RKO (cell line): ENCODE results near the gene CITED4.

Source experiments
- DNase-seq: peaks from one replicate; pipeline ENCODE4 v3.0.0-alpha.2; 2016; ENCODE audit warnings: low spot score

CITED4 gene

GRCh38 chr1:40853113-40853884, 8.9 kb downstream of the CITED4 start:
- DNase-seq = no peak

GRCh38 chr1:40851643-40852042, 10.5 kb downstream of the CITED4 start:
- DNase-seq = no peak

GRCh38 chr1:40849801-40850592, 12.2 kb downstream of the CITED4 start:
- DNase-seq = peak; percentile 67

GRCh38 chr1:40848530-40849189, 13.5 kb downstream of the CITED4 start:
- DNase-seq = peak; percentile 74

DNA sequence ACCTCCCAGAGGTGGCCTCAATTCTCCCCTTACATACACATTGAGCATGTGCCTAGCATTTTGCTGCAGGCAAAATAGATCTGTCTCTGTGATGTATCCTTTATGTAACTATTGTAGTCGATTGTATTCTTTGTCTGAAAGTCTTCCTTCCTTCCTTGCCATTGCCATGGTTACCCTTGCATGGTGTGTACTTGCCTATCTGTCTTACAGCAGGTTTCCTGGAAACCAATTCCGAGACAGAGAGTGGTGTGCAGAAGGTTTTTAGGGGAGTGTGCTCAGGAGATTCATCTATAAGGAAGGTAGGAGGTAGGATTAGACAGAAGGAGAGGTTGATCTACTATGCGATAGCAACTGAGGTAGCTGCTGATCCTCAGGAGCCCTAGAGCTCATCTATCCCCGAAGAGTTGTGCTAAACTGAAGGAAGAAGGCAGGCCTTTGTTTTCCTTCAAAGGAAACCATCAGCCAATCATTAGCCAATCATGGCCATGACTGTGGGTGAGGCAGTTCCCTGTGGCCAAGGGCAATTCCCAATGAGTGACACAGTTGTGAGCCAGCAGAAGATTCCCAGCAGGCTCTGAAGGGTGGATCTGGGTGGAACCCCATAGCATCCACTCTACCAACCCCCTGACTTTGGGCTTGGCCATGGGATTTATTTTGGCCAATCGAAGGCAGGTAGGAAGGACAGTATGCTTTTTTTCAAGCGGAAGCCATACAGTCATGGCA, 15.0 kb downstream of the CITED4 start:
- no peak for DNase-seq

DNA sequence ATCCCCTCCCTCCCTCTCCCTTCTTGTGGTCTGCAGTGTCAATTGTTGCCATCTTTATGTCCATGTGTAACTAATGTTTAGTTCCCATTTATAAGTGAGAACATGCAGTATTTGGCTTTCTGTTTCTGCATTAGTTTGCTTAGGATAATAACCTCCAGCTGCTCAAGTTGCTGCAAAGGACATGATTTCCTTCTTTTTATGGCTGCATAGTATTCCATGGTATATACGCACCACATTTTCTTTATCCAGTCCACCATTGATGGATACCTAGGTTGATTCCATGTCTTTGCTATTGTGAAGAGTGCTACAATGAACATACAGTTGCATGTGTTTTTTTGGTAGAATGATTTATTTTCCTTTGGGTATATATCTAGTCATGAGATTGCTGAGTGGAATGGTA, 16.3 kb downstream of the CITED4 start:
- no peak for DNase-seq

GRCh38 chr1:40844887-40845878, 17.0 kb downstream of the CITED4 start:
- no peak for DNase-seq

GRCh38 chr1:40844079-40844478, 18.1 kb downstream of the CITED4 start:
- no peak for DNase-seq

DNA sequence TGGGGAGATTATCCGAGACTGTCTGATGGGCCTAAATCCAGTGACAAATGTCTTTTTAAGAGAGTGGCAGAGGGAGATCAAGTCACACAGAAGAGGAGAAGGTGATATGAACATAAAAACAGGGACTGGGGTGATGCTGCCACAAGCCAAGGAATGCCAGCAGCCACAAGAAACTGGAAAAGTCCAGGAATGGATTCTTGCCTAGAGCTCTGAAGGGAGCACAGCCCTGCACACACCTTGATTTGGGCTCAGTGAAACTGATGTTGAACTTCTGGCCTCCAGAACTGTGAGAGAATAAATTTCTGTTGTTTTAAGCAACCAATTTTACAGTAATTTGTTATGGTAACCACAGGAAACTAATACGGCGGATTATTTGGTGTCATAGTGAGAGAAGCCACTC, 19.5 kb downstream of the CITED4 start:
- no peak for DNase-seq

DNA sequence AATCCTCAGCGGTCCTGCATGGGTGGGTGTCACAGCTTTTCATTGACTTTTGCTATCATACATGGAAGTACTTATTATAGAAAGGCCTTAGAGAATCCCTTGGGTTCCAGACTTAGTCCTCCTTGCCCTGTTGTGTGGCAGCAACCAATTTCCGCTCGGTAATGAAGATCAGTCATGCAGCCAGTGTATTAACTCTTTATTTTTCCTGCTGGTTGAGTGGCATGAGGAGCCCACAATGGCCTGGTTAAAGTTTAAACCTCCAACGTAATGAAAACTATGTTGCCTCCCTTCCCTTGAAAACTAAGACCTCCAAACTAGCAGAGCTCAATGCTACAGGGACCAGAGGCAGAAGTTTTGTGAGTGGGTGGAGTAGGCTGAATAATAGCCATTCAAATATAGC, 20.0 kb downstream of the CITED4 start:
- DNase-seq = no peak

GRCh38 chr1:40841602-40842001, 20.6 kb downstream of the CITED4 start:
- no peak for DNase-seq

DNA sequence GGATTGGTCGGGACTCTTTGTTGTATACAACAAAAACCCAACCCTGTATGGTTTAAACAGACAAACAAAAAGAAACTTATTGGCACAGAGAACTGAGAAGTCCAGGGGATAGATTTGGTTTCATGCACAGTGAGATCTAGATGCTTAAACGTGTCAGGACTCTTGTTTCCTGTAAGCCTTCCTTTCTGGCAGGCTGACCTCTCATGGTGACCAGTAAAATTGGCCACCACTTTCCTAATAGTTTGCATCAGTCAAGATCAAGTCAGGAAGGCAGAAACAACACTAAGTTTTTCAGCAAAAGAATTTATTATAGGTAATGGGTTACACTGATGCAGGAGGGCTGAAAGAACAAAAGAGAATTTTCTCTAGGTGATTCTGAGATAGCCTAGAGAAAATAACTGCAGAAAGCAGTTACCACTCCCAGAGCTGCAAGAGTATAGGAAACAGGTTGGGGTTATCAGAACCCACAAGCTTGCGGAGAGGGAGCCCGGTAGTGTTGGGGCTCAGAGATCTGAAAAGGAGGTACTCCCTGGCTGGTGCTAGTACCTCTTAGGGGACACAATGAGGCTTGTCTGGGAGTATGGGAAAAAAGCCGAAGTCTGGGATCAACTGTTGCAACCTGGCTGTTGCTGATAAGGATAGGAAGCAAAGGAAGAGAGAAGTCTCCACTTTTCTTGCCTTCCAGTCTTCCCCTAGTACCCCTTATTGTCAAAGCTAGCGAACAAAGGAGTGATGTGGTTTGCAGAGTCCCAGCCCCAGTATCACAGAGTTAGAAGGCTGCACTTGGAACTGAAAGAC, 21.4 kb downstream of the CITED4 start:
- DNase-seq = no peak

DNA sequence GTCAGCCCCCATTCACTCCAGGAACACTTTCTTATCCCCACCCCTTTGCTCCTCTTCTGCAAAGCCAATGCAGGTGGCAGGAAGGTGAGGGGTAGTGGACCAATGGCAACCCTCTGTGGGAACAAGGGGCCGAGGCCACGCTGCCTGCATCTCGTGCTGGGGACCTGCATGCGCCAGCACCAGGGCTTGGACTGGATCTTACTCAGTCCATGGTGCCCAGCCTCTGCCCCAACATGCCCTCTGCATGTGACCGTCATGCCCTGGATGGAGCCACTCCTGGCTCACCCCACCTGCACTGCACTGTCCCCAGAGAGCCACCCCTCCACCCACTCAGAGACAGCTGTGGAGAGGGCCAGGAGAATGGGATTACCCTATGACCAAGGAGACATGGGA, 22.2 kb downstream of the CITED4 start:
- DNase-seq = no peak

DNA sequence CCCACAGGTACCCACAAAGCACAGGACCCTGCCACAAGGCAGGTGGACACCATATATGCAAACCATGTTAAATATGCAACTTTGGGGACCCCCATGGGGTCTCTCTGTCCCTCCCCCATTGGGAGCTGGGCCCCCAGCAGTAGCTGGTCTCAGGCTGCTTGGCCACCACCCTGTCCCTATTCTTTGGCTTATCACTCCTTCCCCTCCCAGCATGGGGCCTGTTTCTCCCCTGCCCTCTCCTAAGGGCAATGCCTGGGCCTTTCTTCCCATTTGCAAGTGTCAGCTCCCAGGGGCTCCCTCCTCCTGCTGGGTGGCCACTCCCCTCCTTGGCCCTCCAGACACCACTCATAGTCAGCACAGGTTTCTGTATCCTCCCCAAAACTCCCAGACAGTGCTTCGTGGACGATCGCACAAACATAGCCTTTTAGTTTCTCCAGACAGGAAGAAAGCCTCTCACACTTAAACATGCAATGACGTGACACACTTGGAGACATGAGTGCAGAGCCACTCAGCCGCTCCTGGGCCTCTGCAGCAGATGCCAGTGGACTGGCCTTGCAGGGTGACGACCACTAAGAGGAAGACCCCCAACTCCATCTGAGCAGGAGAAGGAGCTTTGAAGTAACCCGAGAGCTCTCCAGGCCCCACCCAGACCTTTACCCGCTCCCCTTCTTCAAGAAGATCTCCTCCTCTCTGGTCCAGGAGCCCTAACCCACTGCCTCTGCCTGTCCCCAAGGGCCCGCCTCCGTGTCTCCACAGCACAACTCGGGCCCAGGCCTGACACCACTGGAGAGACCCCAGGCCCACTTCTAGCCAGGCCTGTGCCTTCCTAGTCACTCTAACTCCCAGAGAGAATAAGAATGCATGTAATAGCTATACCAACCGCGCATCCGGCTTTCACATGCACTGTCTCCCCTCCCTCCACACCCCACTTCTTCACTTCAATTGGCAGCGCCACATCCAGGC, 22.9 kb downstream of the CITED4 start:
- no peak for DNase-seq

DNA sequence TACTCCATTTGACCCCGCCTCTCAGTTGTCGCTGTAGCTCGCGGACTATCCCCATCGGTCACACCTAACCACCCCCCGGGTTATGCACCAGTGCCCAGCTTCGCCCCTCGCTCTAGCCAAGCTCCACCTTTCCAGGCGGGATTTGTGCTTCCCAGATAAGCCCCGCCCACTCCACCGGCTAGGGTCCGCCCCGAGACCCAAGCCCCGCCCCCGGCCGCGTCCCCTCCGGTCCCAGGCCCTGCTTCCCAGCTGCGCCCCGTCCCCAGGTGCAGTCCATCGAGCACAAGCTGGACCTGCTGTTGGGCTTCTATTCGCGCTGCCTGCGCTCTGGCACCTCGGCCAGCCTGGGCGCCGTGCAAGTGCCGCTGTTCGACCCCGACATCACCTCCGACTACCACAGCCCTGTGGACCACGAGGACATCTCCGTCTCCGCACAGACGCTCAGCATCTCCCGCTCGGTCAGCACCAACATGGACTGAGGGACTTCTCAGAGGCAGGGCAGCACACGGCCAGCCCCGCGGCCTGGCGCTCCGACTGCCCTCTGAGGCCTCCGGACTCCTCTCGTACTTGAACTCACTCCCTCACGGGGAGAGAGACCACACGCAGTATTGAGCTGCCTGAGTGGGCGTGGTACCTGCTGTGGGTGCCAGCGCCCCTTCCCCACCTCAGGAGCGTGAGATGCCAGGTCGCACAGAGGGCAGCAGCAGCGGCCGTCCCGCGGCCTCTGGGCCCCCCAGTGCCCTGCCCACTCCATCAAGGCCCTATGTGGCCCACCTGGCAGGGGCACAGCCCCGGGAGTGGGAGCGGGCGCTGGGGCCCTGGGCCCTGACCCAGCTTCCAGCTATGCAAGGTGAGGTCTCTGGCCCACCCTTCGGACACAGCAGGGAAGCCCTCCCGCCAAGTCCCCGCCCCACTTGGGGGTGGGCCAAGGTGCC, 23.9 kb downstream of the CITED4 start:
- no peak for DNase-seq

DNA sequence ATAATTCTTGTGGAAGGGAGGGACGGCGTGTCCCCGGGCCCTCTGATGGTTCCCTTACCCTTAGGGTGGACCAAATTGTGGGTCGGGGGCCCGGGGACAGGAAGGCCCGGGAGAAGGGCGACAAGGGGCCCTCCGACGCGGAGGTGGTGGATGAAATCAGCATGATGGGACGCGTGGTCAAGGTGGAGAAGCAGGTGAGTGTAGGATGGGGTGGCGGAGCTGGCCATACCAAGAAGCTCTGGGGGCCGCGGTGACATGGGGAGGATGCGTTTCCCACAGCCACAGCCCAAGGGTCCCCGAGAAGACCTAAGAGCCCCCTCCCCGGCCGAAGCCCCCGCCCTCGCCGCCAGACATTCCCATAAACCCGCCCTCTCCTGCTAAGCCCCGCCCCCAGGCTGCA, 24.6 kb downstream of the CITED4 start:
- no peak for DNase-seq

DNA sequence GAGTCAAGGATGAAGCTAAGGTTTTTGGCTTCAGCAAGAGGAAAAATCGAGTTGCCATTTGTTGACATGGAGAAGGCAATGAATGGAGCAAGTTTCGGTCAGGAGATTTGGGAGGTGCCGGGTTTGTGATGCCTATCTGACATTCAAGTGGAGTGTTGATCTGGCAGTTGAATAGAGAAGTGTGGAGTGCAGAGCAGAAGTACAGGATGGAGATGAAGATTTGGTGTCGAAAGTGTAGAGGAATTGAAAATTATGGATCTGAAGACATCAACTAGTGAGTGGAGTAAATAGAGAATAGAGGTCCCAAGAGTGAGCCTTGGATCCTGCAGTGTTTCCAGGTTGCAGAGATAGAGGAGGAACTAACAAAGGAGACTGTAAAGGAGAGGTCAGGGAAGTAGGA, 25.9 kb downstream of the CITED4 start:
- no peak for DNase-seq

- DNase-seq = no peak
These were observed 27.1 kb downstream of the CITED4 start for GRCh38 chr1:40834968-40835545.
